HG03095 (cell line): ENCODE measurements around the gene PAPPA2.
"Not testable (repeated sequence)": the region's sequence is repeated elsewhere in the genome, so short reads cannot be mapped to it uniquely, and the experiment has no call there.

Experiments
- ATAC-seq: cut with Tn5 transposase; IDR thresholded peaks from one replicate; pipeline ENCODE4 v1.9.1; 2021; ENCODE audit warnings: moderate library complexity; ENCODE audit not compliant: unreplicated experiment

Gene PAPPA2

GRCh38 chr1:176745945-176746344, 283.0 kb downstream of the PAPPA2 start:
- no peak for ATAC-seq

GRCh38 chr1:176752505-176752904, 289.5 kb downstream of the PAPPA2 start:
- ATAC-seq, result no peak

- no peak for ATAC-seq
These were observed 291.7 kb downstream of the PAPPA2 start for GRCh38 chr1:176754676-176755075.

GRCh38 chr1:176756817-176757216, 293.8 kb downstream of the PAPPA2 start:
- not testable (repeated sequence) for ATAC-seq

- no peak for ATAC-seq
These were observed 302.6 kb downstream of the PAPPA2 start for GRCh38 chr1:176765608-176766007.

- ATAC-seq, result no peak
These were observed 303.8 kb downstream of the PAPPA2 start for GRCh38 chr1:176766779-176767178.

GRCh38 chr1:176767714-176768136, 304.8 kb downstream of the PAPPA2 start:
- ATAC-seq, result no peak

GRCh38 chr1:176768532-176768931, 305.6 kb downstream of the PAPPA2 start:
- no peak for ATAC-seq

GRCh38 chr1:176770066-176770465, 307.1 kb downstream of the PAPPA2 start:
- no peak for ATAC-seq

GRCh38 chr1:176773038-176773437, 310.1 kb downstream of the PAPPA2 start:
- ATAC-seq, result no peak

- no peak for ATAC-seq
These were observed 311.2 kb downstream of the PAPPA2 start for GRCh38 chr1:176774224-176774623.

GRCh38 chr1:176775378-176775777, 312.4 kb downstream of the PAPPA2 start:
- no peak for ATAC-seq

GRCh38 chr1:176775996-176776395, 313.0 kb downstream of the PAPPA2 start:
- ATAC-seq, result no peak

GRCh38 chr1:176778056-176778455, 315.1 kb downstream of the PAPPA2 start:
- ATAC-seq, result no peak

GRCh38 chr1:176779992-176780328, 317.0 kb downstream of the PAPPA2 start:
- ATAC-seq, result no peak

- no peak for ATAC-seq
These were observed 320.3 kb downstream of the PAPPA2 start for GRCh38 chr1:176783309-176783708.

GRCh38 chr1:176785056-176785455, 322.1 kb downstream of the PAPPA2 start:
- no peak for ATAC-seq

- ATAC-seq, result no peak
These were observed 322.8 kb downstream of the PAPPA2 start for GRCh38 chr1:176785791-176786190.

- ATAC-seq, result no peak
These were observed 323.3 kb downstream of the PAPPA2 start for GRCh38 chr1:176786274-176786673.

- ATAC-seq, result no peak
These were observed 326.7 kb downstream of the PAPPA2 start for GRCh38 chr1:176789571-176790090.

GRCh38 chr1:176790786-176791185, 327.8 kb downstream of the PAPPA2 start:
- no peak for ATAC-seq

- no peak for ATAC-seq
These were observed 328.9 kb downstream of the PAPPA2 start for GRCh38 chr1:176791906-176792305.

GRCh38 chr1:176794897-176795508, 332.0 kb downstream of the PAPPA2 start:
- ATAC-seq, result no peak
